Spleen (tissue), 3 donors: ENCODE measurements around the gene LPGAT1.

Source experiments
- POLR2A ChIP-seq, 3 donors: fragments of 450-650 bp; IDR thresholded peaks; one replicate each; pipeline ENCODE4 v1.5.1; 2017; ENCODE audit warnings: antibody characterized with exemption in 3 of 3, mild to moderate bottlenecking in 1 of 3
- POLR2AphosphoS5 ChIP-seq, 3 donors: sonication (generic); formaldehyde crosslinking; IDR thresholded peaks; one replicate each; pipeline ENCODE4 v1.5.1; 2017; ENCODE audit warnings: antibody characterized with exemption in 3 of 3

DNA sequence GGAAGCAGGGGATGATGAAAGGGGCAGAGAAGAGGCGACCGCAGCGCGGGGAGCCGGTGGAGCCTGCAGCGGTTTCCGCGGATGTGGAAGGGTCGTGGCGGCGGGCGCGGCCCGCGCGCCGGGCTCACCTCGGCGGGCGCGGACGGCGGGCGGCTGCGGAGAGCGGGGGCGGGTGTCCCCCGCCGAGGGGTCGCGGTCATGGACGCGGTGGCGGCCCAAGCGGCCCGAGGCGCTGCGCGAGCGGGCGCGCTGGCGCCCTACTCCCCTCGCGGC lies 572 bp downstream of the LPGAT1 start:
- no peak for TF ChIP-seq POLR2AphosphoS5 (IDR thresholded peaks at IDR 0.05)
- no peak for TF ChIP-seq POLR2A (IDR thresholded peaks at IDR 0.05)
